H7 (cell line): ENCODE results near the gene DPEP1. TPM values are rescaled to one million over a fixed set of nuclear protein-coding genes. Genes with fewer than 3 reads are reported as not detected.

ENCODE experiments used
- DNase-seq: peaks from one replicate; pipeline ENCODE4 v3.0.0; 2012
- H3K27me3 ChIP-seq: 2 replicates; pipeline ENCODE4 v1.6.0; 2011; ENCODE audit warnings: mild to moderate bottlenecking, low read length; ENCODE audit not compliant: control insufficient read depth, insufficient read depth
- H3K36me3 ChIP-seq: replicated peaks from 2 replicates; pipeline ENCODE4 v1.5.1; 2011; ENCODE audit warnings: low read length; ENCODE audit not compliant: control insufficient read depth, insufficient read depth
- H3K4me3 ChIP-seq: 2 replicates; pipeline ENCODE4 v1.5.1; 2011; ENCODE audit warnings: low read depth, mild to moderate bottlenecking, control low read depth, low read length, moderate library complexity; ENCODE audit not compliant: insufficient read depth
- total RNA-seq: library from RNA; depleted of rRNA; stranded (reverse); fragments of >200 nt; shearing (Covaris generic); gene quantifications from 2 replicates; pipeline ENCODE4 v1.2.3, GENCODE V29; 2014

The DPEP1 gene
- total RNA-seq, 1 experiment from 2014 or later: 2.7 TPM

DNA sequence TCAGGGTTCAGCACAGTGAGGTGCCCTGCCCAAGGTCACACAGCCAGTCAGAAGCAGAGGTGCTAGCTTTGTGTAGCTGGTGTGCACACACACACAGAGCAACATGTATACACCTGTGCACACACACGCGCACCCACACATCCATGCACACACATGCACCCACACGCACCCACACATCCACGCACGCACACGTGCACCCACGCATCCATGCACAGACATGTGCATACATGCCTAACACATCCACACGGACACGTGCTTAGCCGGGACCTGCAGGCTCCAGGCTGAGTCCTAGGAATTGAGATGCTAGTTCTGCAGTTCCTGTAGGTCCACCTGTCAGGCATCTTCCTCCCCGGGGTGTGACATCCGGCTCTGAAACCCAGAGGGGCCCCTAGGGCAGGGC lies 13.0 kb upstream of the DPEP1 start:
- DNase-seq: no peak
- no peak overlapping the region for H3K4me3 ChIP-seq
- no peaks in the 10 kb centered on the region for H3K27me3 ChIP-seq
- H3K36me3 ChIP-seq: no peaks in the 10 kb centered on the region

DNA sequence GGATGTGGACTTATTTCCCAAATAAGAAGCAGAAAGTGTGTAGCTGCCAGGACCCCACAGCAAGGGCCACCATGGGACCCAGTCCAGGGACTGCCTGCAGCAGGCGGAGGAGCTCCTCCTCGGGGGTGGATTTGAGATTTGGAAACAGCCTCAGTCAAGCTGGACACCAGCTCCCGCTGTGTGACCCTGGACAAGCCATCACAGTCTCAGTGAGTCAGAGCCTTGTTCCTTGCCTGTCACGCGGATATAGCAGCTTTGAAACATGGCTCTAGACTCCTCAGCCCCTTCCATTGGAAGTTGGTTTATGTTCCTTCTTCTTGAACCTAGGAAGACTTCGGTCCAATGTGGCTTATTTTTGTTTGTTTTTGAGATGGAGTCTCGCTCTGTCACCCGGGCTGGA lies 12.5 kb upstream of the DPEP1 start:
- Histone ChIP-seq H3K36me3 (no peaks in the 10 kb centered on the region), H3K27me3 (no peaks in the 10 kb centered on the region), H3K4me3 (no peak overlapping the region)
- DNase-seq: no peak

DNA sequence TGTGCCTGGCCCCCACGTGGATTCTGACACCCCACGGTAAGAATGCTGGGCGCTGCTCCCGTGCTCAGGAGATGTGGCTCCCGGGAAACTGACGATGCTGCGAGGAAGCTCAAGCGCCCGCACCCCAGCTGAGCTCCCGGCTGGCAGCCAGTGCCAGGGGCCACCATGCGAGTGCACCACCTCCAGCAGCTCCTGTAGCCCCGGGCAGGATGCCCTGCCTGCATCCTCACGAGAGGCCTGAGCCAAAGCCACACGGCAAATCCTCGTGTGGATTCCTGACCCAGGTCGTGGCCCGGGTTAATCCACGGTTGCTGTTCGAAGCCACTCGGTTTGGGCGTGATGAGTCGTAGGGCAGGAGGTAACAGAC lies 11.6 kb upstream of the DPEP1 start:
- H3K27me3 ChIP-seq: no peaks in the 10 kb centered on the region
- H3K4me3 ChIP-seq: no peak overlapping the region
- no peaks in the 10 kb centered on the region for H3K36me3 ChIP-seq
- DNase-seq: no peak

DNA sequence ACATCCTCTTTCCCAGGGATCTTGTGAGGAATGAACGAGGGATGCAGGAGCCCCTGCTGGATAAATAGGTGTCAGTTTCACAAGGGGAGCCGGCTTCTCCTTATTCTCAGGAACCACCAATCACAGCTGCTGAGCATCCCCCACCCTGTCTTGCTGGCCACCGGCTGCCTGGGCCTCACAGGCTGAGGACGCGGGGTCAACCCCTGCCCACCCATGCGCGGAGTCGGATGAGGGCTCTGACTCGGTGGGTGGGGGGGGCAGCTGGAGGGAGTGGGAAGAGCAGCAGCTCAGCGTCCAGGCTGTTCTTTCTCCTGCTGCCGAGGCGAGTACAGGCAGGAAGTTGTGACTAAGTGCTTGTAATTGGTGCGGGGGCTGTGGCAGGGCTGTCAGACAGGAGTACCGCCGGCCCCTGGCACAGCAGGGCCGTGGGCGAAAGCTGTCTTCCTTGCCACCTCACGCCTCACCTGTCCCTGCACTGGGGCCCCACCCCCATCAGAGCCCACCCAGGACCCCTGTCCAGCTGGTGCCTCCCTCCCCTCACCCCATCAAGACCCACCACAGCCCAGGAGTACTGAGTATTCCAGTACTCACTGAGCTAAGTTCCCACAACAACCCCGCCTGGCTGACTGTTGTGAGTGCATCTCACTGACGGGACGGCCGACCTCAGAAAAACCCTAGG lies 11.0 kb upstream of the DPEP1 start:
- Histone ChIP-seq H3K27me3 (no peaks in the 10 kb centered on the region), H3K36me3 (no peaks in the 10 kb centered on the region), H3K4me3 (no peak overlapping the region)
- DNase-seq: peak; percentile 92

DNA sequence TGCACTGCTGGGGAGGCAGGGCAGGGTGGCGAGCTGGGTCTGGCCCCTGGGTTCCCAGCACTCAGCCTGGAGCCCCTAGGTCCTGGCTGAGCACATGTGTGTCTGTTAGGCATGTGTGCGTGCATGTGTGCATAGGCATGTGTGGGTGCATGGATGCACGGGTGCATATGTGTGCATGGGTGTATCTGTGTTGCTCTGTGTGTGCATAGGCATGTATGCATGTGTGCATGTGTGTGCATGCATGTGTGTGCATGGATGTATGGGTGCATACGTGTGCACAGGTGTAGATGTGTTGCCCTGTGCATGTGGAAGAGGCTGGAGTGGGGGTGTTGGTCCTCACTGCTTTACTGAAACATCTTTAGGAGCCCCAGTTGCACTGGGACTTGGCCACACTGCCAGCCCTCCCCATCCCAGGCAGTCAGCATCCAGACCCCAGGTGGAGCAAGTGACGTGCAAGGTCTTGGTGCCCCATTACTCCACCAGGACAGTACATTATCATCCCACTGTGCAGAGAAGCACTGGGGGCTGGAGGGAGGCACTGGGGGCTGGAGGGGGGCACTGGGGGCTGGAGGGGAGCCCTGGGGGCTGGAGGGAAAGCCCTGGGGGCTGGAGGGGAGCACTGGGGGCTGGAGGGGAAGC lies 10.4 kb upstream of the DPEP1 start:
- Histone ChIP-seq H3K36me3 (no peaks in the 10 kb centered on the region), H3K4me3 (no peak overlapping the region), H3K27me3 (no peaks in the 10 kb centered on the region)
- peak; percentile 74 for DNase-seq

DNA sequence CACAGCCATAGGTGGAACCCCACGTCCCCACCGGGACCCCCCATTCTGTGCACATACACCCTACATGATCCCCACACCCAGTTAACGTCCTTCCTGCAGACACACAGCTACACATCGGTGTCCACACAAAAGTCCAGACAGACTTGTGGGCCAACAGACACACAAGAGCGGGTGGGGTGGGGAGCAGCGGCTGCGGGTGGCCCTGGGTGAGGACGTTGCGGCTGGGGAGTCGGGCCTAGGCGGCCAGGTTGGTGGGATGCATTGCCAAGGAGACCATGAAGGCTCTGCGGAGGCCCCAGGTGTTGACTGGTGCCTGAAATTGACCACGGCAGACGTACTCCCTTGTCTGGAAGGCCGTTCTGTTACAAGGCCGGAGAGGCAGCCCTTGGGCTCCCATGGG lies 8.7 kb upstream of the DPEP1 start:
- Histone ChIP-seq H3K4me3 (no peak overlapping the region), H3K36me3 (no peaks in the 10 kb centered on the region), H3K27me3 (no peaks in the 10 kb centered on the region)
- no peak for DNase-seq

DNA sequence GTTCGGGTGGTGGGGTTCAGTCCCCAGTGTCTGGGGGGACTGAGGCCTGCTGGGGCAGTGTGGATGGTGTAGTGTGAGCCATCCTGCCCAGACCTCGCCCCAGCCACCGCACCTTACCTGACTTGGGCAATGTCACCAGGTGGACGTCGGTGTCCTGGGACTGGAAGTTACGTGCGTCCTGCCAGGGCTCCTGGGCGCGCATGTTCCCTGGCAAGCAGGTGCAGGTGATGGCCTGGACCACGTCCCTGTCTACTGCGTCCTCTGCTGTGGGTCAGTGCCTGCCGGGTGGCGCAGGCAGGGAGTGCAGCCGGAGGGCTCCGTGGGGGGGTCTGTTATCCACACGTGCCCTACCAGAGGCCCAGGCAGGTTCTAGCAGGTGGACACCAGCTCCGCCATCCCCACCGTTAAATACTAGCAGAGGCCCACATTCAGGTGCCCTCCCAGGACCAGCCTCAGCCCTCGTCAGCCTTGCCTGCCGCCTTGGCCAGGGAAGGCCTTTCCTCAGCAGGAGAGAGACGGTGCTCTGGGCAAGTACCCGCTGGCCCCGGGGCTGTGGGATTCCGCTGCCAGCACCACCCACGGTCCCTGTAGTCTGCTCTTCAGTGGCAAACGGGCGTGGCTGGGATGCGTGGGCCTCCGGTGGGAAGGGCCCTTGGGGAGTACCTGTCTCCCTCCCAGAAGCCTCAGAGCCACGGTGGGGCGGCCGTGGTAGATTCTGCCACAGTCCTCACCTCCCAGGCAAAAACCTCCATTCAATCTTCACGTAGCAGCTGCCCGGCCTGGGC lies 8.1 kb upstream of the DPEP1 start:
- no peaks in the 10 kb centered on the region for H3K27me3 ChIP-seq
- no peak overlapping the region for H3K4me3 ChIP-seq
- DNase-seq: no peak
- H3K36me3 ChIP-seq: no peaks in the 10 kb centered on the region

DNA sequence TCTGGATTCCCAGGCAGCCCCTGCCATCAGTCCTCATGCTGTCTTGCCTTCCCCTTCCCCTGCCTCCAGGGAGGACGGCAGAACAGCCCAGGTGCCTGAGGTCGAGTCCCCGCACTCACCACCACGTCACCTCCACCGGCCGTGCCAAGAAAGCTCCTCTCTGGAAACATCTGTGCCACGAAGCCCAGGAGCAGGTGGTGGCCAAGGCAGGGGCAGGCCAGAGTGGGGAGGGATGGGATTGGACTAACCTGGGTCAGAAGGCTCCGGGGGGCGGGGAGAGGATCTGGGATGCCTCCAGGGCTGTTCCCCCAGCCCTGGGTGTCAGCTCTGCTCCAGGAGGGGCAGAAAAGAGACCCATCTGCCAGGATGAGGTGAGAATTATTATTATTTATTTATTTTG lies 7.4 kb upstream of the DPEP1 start:
- DNase-seq: no peak
- Histone ChIP-seq H3K36me3 (no peaks in the 10 kb centered on the region), H3K4me3 (no peak overlapping the region), H3K27me3 (no peaks in the 10 kb centered on the region)

DNA sequence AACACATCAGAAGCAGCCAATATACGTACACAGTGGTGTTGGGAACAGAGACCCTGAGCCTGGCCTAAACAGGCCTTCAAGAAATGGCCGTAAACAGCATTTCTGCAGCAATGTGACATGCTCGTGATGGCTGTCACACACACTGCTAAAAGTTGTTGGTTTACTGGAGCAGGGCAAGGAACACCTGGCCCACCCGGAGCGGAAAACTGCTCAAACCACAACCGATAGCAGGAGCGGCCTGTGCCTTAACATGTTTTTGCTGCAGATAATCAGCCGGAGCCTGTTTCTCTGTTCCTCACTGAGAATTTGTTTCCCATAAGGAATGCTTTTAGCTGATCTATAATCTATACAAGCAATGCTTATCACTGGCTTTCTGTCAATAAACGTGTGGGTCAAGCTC lies 6.0 kb upstream of the DPEP1 start:
- DNase-seq: no peak
- no peaks in the 10 kb centered on the region for H3K27me3 ChIP-seq
- H3K36me3 ChIP-seq: no peaks in the 10 kb centered on the region
- H3K4me3 ChIP-seq: no peak overlapping the region

DNA sequence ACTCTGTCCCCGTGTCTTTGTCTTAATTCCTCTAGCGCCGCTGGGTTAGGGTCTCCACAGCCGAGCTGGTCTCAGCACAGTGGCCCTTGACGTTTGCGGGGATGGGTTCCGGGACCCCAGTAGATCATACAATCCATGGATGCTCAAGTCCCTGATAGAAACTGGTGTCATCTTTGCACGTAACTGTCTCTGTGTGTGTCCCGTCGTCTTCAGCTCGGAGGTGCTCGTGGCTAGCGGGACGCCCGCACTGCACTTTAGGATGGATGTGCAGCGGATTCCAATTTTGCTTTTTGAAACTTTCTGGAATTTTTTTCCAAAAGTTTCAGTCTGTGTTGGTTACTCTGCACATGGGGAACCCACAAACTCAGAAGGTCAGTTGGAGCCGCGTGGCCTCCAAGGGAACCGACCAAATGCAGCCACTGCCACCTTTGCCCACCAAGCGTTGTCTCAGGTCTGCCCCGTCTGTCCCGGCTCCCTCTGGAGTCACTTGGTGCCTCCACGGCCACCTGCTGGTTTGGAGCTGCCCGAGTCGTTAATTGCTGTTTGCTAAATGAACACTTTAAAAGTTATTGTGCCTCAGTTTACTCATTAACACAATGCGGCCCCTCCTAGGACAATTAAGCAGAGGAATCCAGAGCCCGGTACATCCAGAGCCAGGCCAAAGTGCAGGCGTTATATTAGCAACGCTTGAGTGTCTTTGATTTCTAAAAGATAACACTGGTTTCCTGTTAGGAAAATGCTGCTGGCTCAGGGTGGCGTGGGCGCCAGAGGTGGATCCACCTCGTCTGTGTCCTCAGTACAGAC lies 5.3 kb upstream of the DPEP1 start:
- no peak for DNase-seq
- Histone ChIP-seq H3K36me3 (no peaks in the 10 kb centered on the region), H3K4me3 (no peak overlapping the region), H3K27me3 (no peaks in the 10 kb centered on the region)

DNA sequence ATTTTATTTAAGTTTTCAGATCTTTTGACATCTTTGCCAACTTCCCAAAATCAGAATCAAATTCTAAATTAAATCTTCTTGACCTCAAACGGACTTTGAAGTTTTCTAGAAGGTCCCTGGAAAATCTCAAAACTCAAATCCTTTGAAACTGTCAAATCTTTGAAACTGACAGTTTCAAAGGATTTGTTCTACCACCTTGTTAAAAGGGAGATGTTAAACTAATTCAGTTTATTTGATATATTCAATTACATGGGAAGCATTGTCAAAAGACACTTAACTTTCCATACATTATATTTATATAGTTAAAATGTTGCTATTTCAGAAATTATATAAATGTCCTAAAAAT lies 3.4 kb upstream of the DPEP1 start:
- Histone ChIP-seq H3K36me3 (no peaks in the 10 kb centered on the region), H3K27me3 (no peaks in the 10 kb centered on the region), H3K4me3 (no peak overlapping the region)
- DNase-seq: no peak

DNA sequence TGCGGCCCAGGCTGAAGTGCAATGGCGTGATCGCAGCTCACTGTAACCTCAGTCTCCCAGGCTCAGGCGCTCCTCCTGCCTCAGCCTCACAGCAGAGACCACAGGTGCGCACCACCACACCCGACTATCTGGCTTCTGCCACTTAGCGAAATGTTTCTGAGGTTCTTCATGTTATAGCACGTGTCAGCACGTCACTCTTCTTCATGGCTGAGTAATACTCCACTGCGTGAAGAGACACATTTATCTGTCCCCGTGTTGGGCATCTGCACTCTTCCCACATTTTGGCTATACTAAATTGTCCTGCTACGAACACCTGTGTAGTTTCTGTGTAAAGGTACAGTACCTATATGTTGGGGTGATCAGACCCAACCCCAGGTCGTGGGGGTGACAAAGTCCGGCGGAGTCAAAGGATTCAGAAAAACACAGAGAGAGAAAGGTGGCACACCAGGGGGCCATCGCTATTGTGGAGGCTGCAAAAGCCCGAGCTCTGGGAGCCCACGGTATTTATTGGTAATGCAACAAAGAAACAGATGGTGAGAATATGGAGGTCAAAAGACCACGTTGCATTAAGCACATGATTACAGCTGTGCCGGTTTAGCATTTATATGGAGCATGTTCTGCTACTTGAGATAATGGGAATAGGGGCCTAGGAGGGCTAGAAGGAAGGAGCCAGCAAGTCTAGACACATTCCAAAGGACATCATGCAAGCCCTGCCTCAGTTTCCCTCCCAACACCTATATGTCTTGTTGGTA lies 851 bp upstream of the DPEP1 start:
- H3K4me3 ChIP-seq: no peak overlapping the region
- no peaks in the 10 kb centered on the region for H3K36me3 ChIP-seq
- no peaks in the 10 kb centered on the region for H3K27me3 ChIP-seq
- no peak for DNase-seq

DNA sequence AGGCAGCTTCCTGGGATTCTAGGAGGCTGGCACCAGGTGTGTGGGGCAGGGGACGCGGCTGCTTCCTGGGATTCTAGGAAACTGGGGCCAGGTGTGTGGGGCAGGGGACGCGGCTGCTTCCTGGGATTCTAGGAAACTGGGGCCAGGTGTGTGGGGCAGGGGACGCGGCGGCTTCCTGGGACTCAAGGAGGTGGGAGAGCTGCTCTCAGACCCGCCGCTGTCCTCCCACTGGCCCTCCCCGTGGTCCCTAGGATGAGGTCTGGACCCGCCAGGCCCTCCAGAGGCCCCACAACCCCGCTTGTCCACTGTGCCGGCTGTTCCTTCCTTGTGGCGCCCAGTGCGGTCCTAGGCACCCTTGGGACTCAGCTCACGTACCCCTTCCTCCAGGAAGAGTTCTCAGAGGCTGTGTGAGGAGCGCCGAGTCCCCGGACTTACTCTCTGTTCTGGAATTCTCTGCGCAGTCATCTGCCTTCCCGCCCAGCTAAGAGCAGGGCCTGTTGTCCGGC lies 565 bp downstream of the DPEP1 start:
- no peaks in the 10 kb centered on the region for H3K36me3 ChIP-seq
- H3K27me3 ChIP-seq: no peaks in the 10 kb centered on the region
- no peak overlapping the region for H3K4me3 ChIP-seq
- peak; percentile 69 for DNase-seq

DNA sequence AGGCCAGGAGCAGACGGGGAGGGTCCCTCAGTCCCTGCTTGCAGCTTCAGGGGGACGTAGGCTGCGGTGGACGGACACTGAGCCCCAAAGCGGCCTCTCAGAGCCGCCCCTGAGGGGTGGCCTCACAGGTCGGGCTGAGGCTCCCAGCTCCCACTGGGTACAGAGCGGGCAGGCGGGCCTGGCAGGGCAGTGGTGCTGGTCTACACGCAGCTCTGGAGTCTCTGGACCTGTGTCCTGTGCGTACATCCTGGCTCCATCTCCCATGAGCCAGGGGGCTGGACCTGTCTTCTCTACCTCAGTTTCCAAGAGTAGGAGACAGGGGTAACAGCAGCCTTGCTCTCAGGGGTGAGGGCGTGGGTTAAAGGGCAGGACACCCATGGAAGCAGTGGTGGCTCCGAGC lies 1.7 kb downstream of the DPEP1 start:
- Histone ChIP-seq H3K27me3 (no peaks in the 10 kb centered on the region), H3K4me3 (no peak overlapping the region), H3K36me3 (no peaks in the 10 kb centered on the region)
- no peak for DNase-seq
